Upper lobe of right lung (tissue), 1 donor: Measurements from ENCODE around the gene COQ3. TPM values are rescaled to one million over a fixed set of nuclear protein-coding genes. Genes with fewer than 3 reads are reported as not detected.

Source experiments
- ATAC-seq: fragments of 200-7000 bp; cut with Tn5 transposase; one replicate; pipeline ENCODE4 v1.9.1; 2020; ENCODE audit warnings: mild to moderate bottlenecking, moderate library complexity
- DNase-seq: peaks from one replicate; pipeline ENCODE4 v3.0.0-alpha.2; 2020
- H3K27ac ChIP-seq: fragments of 200-600 bp; one replicate; pipeline ENCODE4 v1.8.0; 2022
- H3K27me3 ChIP-seq: fragments of 200-600 bp; one replicate; pipeline ENCODE4 v1.8.0; 2022; ENCODE audit warnings: mild to moderate bottlenecking
- H3K36me3 ChIP-seq: fragments of 200-600 bp; one replicate; pipeline ENCODE4 v1.8.0; 2022
- H3K4me1 ChIP-seq: fragments of 200-600 bp; one replicate; pipeline ENCODE4 v1.8.0; 2022
- H3K4me3 ChIP-seq: fragments of 200-600 bp; one replicate; pipeline ENCODE4 v1.8.0; 2022; ENCODE audit warnings: mild to moderate bottlenecking
- H3K9me3 ChIP-seq: fragments of 200-600 bp; one replicate; pipeline ENCODE4 v1.8.0; 2022
- intact Hi-C: fragments of 100-400 bp; cut with DNase I; formaldehyde crosslinking; loops from one replicate; pipeline ENCODE4 v1.11.0; 2022
- total RNA-seq: library from RNA; stranded (reverse); fragmentation: NEBNext Ultra II Directional; extraction: Animal tissue kit (Norgen Biotek cat#: 25700); gene quantifications from one replicate; pipeline ENCODE4 v1.2.1, GENCODE V29; 2021
- TF ChIP-seq, protein P1 (sequence below): fragments of 200-600 bp; IDR thresholded peaks from one replicate; pipeline ENCODE4 v1.8.0; 2022; ENCODE audit warnings: antibody characterized with exemption
- donor health status: DM: no; HTN: yes; CAD: no; lungs with severe emphysema.

Gene COQ3
- total RNA-seq, 1 donor from 2014 or later: 3.9 TPM

DNA sequence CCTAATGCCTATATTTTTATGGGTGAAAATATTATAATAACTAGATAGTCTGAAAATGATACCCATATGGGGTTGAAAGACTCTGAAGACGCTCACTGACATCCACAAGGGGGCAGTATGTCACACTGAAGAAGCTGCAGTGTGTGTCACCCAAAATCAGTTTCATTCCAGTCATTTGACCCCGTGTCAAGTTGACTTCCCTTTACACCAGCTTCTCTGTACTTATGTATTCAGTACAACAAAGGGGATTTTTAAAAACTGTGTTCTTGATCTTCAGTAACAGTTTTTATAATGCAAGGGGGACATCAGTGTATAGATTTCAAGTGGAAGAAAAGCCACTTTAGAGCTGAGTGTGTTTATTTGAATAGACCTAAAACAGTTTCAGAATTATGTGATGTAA, 63.8 kb downstream of the COQ3 start:
- H3K27ac ChIP-seq: no peak overlapping the region
- H3K36me3 ChIP-seq: no peaks in the 10 kb centered on the region
- H3K27me3 ChIP-seq: no peaks in the 10 kb centered on the region
- peak; percentile 90 for ATAC-seq
- H3K9me3 ChIP-seq: no peaks in the 10 kb centered on the region
- no peak for DNase-seq
- H3K4me1 ChIP-seq: no peaks in the 10 kb centered on the region
- TF ChIP-seq, protein P1, sequence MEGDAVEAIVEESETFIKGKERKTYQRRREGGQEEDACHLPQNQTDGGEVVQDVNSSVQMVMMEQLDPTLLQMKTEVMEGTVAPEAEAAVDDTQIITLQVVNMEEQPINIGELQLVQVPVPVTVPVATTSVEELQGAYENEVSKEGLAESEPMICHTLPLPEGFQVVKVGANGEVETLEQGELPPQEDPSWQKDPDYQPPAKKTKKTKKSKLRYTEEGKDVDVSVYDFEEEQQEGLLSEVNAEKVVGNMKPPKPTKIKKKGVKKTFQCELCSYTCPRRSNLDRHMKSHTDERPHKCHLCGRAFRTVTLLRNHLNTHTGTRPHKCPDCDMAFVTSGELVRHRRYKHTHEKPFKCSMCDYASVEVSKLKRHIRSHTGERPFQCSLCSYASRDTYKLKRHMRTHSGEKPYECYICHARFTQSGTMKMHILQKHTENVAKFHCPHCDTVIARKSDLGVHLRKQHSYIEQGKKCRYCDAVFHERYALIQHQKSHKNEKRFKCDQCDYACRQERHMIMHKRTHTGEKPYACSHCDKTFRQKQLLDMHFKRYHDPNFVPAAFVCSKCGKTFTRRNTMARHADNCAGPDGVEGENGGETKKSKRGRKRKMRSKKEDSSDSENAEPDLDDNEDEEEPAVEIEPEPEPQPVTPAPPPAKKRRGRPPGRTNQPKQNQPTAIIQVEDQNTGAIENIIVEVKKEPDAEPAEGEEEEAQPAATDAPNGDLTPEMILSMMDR: peak; percentile 76
- no peak overlapping the region for H3K4me3 ChIP-seq
- intact Hi-C loops: no loop called here

DNA sequence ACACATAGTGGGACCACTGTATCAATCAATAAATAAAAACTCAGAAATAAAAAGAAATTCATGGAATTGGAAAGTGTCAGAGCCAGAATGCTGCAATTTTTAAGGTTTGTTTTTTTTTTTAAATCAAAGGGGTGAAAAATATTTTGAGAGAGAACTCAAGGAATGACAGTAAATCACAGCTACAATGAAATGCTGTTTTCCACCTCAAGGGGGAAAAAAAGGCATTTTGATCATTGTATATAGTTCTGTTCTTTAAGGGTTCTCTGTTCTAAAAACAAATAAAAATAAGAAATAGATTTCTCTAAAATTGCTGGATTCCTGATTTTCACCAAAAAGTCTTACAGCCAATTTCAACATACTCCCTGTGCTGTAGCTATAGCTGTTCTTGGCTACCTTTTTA, 69.0 kb downstream of the COQ3 start:
- H3K36me3 ChIP-seq: no peaks in the 10 kb centered on the region
- intact Hi-C loops: no loop called here
- H3K4me3 ChIP-seq: no peak overlapping the region
- no peaks in the 10 kb centered on the region for H3K4me1 ChIP-seq
- peaks cover 5% of the 10 kb centered on the region for H3K27me3 ChIP-seq
- TF ChIP-seq, protein P1: no peak
- ATAC-seq: no peak
- H3K9me3 ChIP-seq: no peaks in the 10 kb centered on the region
- no peak overlapping the region for H3K27ac ChIP-seq
- no peak for DNase-seq

Other genes starting within 250 kb of the COQ3 start
- 5.4 TPM for gene FAXC, start 44.5 kb downstream of the COQ3 start, total RNA-seq
- 111 TPM for gene PNISR, start 31.1 kb upstream of the COQ3 start, total RNA-seq
- gene USP45, start 121.2 kb upstream of the COQ3 start, total RNA-seq: 8.3 TPM
- gene CCNC, start 174.5 kb upstream of the COQ3 start, total RNA-seq: 40.3 TPM
- gene PRDM13, start 212.6 kb upstream of the COQ3 start, total RNA-seq: not detected